ENCODE data around the gene TCAP.

DNA sequence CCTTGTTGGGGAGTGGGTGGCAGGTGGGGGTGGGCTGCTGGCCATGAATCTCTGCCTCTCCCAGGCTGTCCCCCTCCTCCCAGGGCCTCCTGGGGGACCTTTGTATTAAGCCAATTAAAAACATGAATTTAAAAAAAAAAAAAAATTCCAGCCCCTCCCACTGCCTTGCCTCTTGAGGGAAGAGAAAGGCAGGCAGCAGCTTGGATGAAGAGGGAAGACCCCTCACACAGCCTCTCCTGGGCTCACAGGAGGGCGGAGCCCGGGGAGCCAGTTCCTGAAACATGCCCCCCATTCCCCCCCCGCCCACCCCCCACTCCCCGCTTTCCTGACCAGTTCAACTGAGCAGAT, 1.8 kb upstream of the TCAP start:
- TF ChIP-seq POLR2A (IDR thresholded peaks at IDR 0.05), result no peak
- TF ChIP-seq, protein P1, sequence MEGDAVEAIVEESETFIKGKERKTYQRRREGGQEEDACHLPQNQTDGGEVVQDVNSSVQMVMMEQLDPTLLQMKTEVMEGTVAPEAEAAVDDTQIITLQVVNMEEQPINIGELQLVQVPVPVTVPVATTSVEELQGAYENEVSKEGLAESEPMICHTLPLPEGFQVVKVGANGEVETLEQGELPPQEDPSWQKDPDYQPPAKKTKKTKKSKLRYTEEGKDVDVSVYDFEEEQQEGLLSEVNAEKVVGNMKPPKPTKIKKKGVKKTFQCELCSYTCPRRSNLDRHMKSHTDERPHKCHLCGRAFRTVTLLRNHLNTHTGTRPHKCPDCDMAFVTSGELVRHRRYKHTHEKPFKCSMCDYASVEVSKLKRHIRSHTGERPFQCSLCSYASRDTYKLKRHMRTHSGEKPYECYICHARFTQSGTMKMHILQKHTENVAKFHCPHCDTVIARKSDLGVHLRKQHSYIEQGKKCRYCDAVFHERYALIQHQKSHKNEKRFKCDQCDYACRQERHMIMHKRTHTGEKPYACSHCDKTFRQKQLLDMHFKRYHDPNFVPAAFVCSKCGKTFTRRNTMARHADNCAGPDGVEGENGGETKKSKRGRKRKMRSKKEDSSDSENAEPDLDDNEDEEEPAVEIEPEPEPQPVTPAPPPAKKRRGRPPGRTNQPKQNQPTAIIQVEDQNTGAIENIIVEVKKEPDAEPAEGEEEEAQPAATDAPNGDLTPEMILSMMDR (IDR thresholded peaks at IDR 0.05), result no peak
